ENCODE data around the gene C1orf232. TPM values are rescaled to one million over a fixed set of nuclear protein-coding genes. Genes with fewer than 3 reads are reported as not detected.

Gene C1orf232
- total and polyA plus RNA-seq, 2 of the 8 experiments (the other 6 are each of a cell fraction or from before 2014, with no cell fraction given) = not detected

- Histone ChIP-seq H2AFZ (ENCODE audit: low read length) (no peak overlapping the region), H4K20me1 (replicated peaks in 1 of 2; ENCODE audit: control insufficient read depth in 1 of 2, insufficient read depth in 2 of 2, low read length in 2 of 2) (peaks cover 5 to 7% of the 10 kb centered on the region in 2 experiments), H2BK15ac (ENCODE audit: low read length) (0 out of 2 replicates have a peak overlapping the region, but pooled peaks have one; percentile 0), H3K23me2 (ENCODE audit: low read depth, low read length) (peaks cover 12% of the 10 kb centered on the region), H4K91ac (replicated peaks; ENCODE audit: insufficient read length, low read length) (no peak overlapping the region), H3K9me3 (ENCODE audit: insufficient read depth in 2 of 2, low read depth in 1 of 2, low read length in 1 of 2) (no peaks in the 10 kb centered on the region), H3K4ac (replicated peaks; ENCODE audit: insufficient read length, low read depth, low read length) (no peak overlapping the region), H2AK5ac (ENCODE audit: low read depth, low read length) (no peak overlapping the region), H3K56ac (replicated peaks; ENCODE audit: insufficient read length, low read depth, low read length) (no peak overlapping the region), H3K14ac (ENCODE audit: insufficient read length) (no peak overlapping the region), H2BK20ac (ENCODE audit: low read length) (no peak overlapping the region), H3K4me3 (ENCODE audit: extremely low read depth in 1 of 4, insufficient read depth in 2 of 4, low read depth in 3 of 4, low read length in 4 of 4) (no peak overlapping the region), H3K23ac (ENCODE audit: insufficient read length) (no peak overlapping the region), H3K4me1 (replicated peaks in 1 of 4; ENCODE audit: control insufficient read depth in 3 of 4, insufficient read depth in 4 of 4, low read length in 3 of 4) (peaks cover 5 to 24% (median 15%) of the 10 kb centered on the region in 4 experiments), H4K5ac (ENCODE audit: insufficient read length, low read depth, low read length) (no peak overlapping the region), H3K79me2 (ENCODE audit: control insufficient read depth in 1 of 2, insufficient read depth in 2 of 2, low read length in 2 of 2) (peaks cover 0 to 8% of the 10 kb centered on the region in 2 experiments; a peak in 2 of 4 replicates), H2BK120ac (replicated peaks; ENCODE audit: low read depth, low read length) (no peak overlapping the region), H3K79me1 (ENCODE audit: low read depth, low read length) (peaks cover 4% of the 10 kb centered on the region; the same call in 1 of the 2 replicates), H3K18ac (ENCODE audit: extremely low read depth, low read length) (no peak overlapping the region), H3K27ac (ENCODE audit: low read depth, low read length) (no peak overlapping the region), H3K4me2 (ENCODE audit: insufficient read depth in 1 of 2, low read depth in 2 of 2, low read length in 2 of 2) (no peak overlapping the region), H3K27me3 (replicated peaks in 1 of 4; ENCODE audit: control insufficient read depth in 3 of 4, extremely low read depth in 1 of 4, insufficient read depth in 3 of 4, low read length in 3 of 4) (peaks cover 18 to 34% (median 30%) of the 10 kb centered on the region in 4 experiments), H4K8ac (ENCODE audit: extremely low read depth, insufficient read depth, low read length) (no peak overlapping the region), H2BK12ac (ENCODE audit: low read depth, low read length) (no peak overlapping the region), H3K36me3 (ENCODE audit: control insufficient read depth in 2 of 4, insufficient read depth in 4 of 4, low read length in 3 of 4) (no peaks in the 10 kb centered on the region; a peak in 1 of 8 replicates), H3K9ac (replicated peaks in 1 of 4; ENCODE audit: extremely low read depth in 1 of 4, low read depth in 3 of 4, low read length in 3 of 4) (no peak overlapping the region), H2BK5ac (ENCODE audit: low read depth, low read length) (no peak overlapping the region)
- ChIA-PET POLR2A (ENCODE audit: partially characterized antibody) (no interaction called here), CTCF (ENCODE audit: partially characterized antibody) (interaction anchor here (0.6 to 16.2 kb wide), 6 partner anchors 10 to 70 kb away, joined by 3 to 159 read pairs (median 4); partner anchors contain the start of genes CATSPER4 and FAM110D)
- DNase-seq (ENCODE audit: low read depth in 1 of 2, low spot score in 2 of 2) (no peak), FAIRE-seq (no peak)
- 84% methylated on average over 4 of the region's 4 CpGs; no CpG with 5 or more reads in 1 of the 2 experiments for WGBS, 2 experiments (ENCODE audit: extremely low coverage in 1 of 2, insufficient coverage in 1 of 2, insufficient read length in 1 of 2, insufficient replicate concordance in 2 of 2, low coverage in 1 of 2, low lambda C conversion rate in 2 of 2, missing lambda C conversion rate in 1 of 2)
- TF ChIP-seq CEBPB (IDR thresholded peaks at IDR 0.05; ENCODE audit: low read depth, low read length) = no peak
- no peak for TF ChIP-seq BACH1 (IDR thresholded peaks at IDR 0.05; ENCODE audit: low read length)
- no peak for TF ChIP-seq TBP (IDR thresholded peaks at IDR 0.05; ENCODE audit: low read depth, low read length)
- TF ChIP-seq, protein P1, sequence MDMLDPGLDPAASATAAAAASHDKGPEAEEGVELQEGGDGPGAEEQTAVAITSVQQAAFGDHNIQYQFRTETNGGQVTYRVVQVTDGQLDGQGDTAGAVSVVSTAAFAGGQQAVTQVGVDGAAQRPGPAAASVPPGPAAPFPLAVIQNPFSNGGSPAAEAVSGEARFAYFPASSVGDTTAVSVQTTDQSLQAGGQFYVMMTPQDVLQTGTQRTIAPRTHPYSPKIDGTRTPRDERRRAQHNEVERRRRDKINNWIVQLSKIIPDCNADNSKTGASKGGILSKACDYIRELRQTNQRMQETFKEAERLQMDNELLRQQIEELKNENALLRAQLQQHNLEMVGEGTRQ (IDR thresholded peaks at IDR 0.05; ENCODE audit: low read length) = no peak
- TF ChIP-seq, protein P2, sequence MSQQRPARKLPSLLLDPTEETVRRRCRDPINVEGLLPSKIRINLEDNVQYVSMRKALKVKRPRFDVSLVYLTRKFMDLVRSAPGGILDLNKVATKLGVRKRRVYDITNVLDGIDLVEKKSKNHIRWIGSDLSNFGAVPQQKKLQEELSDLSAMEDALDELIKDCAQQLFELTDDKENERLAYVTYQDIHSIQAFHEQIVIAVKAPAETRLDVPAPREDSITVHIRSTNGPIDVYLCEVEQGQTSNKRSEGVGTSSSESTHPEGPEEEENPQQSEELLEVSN (IDR thresholded peaks at IDR 0.05) = no peak
These were observed 2.0 kb downstream of the C1orf232 start for GRCh38 chr1:26166719-26167281.

Data from H1 (cell line).